Chondrocyte (in vitro differentiated cells): ENCODE data around the gene FBXO34. TPM values are rescaled to one million over a fixed set of nuclear protein-coding genes. Genes with fewer than 3 reads are reported as not detected.

Experiments used
- DNase-seq: peaks from one replicate; pipeline ENCODE4 v3.0.0; 2021; ENCODE audit warnings: mixed read lengths, low spot score
- H3K27ac Mint-ChIP-seq: one replicate; pipeline ENCODE4 v1.8.0; 2021; ENCODE audit warnings: mild to moderate bottlenecking, moderate library complexity, mixed read lengths; ENCODE audit not compliant: unreplicated experiment
- H3K27me3 Mint-ChIP-seq: 2 replicates; pipeline ENCODE4 v1.8.0; 2021; ENCODE audit warnings: low read depth, mixed read lengths
- H3K36me3 Mint-ChIP-seq: 2 replicates; pipeline ENCODE4 v1.8.0; 2021; ENCODE audit warnings: low read depth, mixed read lengths
- H3K4me1 Mint-ChIP-seq: 2 replicates; pipeline ENCODE4 v1.8.0; 2021; ENCODE audit warnings: low read depth, mild to moderate bottlenecking, mixed read lengths
- H3K4me3 Mint-ChIP-seq: one replicate; pipeline ENCODE4 v1.8.0; 2021; ENCODE audit warnings: mild to moderate bottlenecking, moderate library complexity, mixed read lengths; ENCODE audit not compliant: unreplicated experiment
- H3K9me3 Mint-ChIP-seq: 2 replicates; pipeline ENCODE4 v1.8.0; 2021; ENCODE audit warnings: low read depth, mixed read lengths
- total RNA-seq: library from RNA; stranded (reverse); gene quantifications from 3 replicates; pipeline ENCODE4 v1.2.1, GENCODE V29; 2021
- TF ChIP-seq, protein P1 (sequence below): fragments of 200-600 bp; sonication (generic); IDR thresholded peaks from 2 replicates; pipeline ENCODE4 v1.5.0; 2021; ENCODE audit warnings: antibody characterized with exemption, mild to moderate bottlenecking, moderate library complexity

FBXO34 gene
- total RNA-seq, 1 donor from 2014 or later: 18.9 TPM

GRCh38 chr14:55254581-55254980, 16.6 kb upstream of the FBXO34 start:
- Mint-ChIP-seq H3K9me3 (no peaks in the 10 kb centered on the region), H3K4me1 (no peaks in the 10 kb centered on the region), H3K4me3 (no peak overlapping the region), H3K36me3 (no peaks in the 10 kb centered on the region), H3K27ac (no peak overlapping the region), H3K27me3 (peaks cover 35% of the 10 kb centered on the region)
- TF ChIP-seq, protein P1, sequence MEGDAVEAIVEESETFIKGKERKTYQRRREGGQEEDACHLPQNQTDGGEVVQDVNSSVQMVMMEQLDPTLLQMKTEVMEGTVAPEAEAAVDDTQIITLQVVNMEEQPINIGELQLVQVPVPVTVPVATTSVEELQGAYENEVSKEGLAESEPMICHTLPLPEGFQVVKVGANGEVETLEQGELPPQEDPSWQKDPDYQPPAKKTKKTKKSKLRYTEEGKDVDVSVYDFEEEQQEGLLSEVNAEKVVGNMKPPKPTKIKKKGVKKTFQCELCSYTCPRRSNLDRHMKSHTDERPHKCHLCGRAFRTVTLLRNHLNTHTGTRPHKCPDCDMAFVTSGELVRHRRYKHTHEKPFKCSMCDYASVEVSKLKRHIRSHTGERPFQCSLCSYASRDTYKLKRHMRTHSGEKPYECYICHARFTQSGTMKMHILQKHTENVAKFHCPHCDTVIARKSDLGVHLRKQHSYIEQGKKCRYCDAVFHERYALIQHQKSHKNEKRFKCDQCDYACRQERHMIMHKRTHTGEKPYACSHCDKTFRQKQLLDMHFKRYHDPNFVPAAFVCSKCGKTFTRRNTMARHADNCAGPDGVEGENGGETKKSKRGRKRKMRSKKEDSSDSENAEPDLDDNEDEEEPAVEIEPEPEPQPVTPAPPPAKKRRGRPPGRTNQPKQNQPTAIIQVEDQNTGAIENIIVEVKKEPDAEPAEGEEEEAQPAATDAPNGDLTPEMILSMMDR: no peak
- DNase-seq: no peak

DNA sequence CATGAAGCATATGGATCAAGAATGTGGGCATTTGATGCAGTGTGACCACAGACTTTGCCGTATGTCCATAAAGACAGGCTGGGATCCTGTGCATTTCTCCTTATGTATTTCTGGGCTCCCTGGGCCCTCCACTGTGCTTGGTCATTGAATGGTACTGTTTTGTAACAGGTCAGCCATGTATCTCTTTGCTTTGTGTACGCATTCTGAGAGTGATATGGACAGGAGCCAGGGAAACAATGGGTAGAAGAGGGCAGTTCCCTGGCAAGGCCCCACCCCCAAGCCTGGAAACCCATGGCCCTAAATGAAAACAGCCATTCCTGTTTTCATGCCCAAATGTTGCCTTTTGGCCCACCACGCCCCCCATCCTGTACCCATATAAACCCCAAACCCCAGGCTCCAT, 15.2 kb upstream of the FBXO34 start:
- no peaks in the 10 kb centered on the region for H3K36me3 Mint-ChIP-seq
- DNase-seq: no peak
- TF ChIP-seq, protein P1: no peak
- no peak overlapping the region for H3K27ac Mint-ChIP-seq
- no peaks in the 10 kb centered on the region for H3K9me3 Mint-ChIP-seq
- peaks cover 39% of the 10 kb centered on the region for H3K27me3 Mint-ChIP-seq
- no peaks in the 10 kb centered on the region for H3K4me1 Mint-ChIP-seq
- H3K4me3 Mint-ChIP-seq: no peak overlapping the region

DNA sequence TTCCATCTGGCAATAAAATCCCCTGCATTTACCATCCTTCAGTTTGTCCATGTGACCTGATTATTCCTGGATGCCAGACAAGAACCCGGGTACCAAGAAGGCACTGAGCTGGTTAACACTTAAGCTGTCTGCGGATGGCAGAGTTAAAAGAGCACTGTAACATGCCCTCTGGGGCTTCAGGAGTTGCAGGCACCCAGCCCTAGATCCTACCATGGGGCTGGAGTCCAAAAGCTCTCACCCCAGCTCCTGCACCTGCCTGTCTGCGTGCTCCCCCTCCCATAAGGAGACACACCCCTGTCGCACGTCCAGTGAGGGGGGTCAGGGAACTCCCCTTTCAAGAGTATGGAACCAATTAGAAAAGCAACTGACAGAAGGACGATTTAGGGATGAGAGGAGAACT, 14.6 kb upstream of the FBXO34 start:
- Mint-ChIP-seq H3K4me1 (no peaks in the 10 kb centered on the region), H3K9me3 (no peaks in the 10 kb centered on the region), H3K36me3 (no peaks in the 10 kb centered on the region), H3K4me3 (no peak overlapping the region), H3K27ac (no peak overlapping the region), H3K27me3 (peaks cover 40% of the 10 kb centered on the region)
- DNase-seq: no peak
- TF ChIP-seq, protein P1: no peak

GRCh38 chr14:55265197-55265596, 6.0 kb upstream of the FBXO34 start:
- Mint-ChIP-seq H3K4me1 (peaks cover 17% of the 10 kb centered on the region), H3K9me3 (no peaks in the 10 kb centered on the region), H3K27ac (no peak overlapping the region), H3K4me3 (no peak overlapping the region), H3K36me3 (no peaks in the 10 kb centered on the region), H3K27me3 (peaks cover 8% of the 10 kb centered on the region)
- TF ChIP-seq, protein P1: no peak
- no peak for DNase-seq

- Mint-ChIP-seq H3K4me1 (peaks cover 30% of the 10 kb centered on the region), H3K4me3 (no peak overlapping the region), H3K27ac (peak overlapping the region; percentile 2), H3K36me3 (no peaks in the 10 kb centered on the region), H3K27me3 (no peaks in the 10 kb centered on the region), H3K9me3 (no peaks in the 10 kb centered on the region)
- TF ChIP-seq, protein P1: no peak
- DNase-seq: no peak
Measured at GRCh38 chr14:55267820-55268219, 3.4 kb upstream of the FBXO34 start.
